HG02840 (cell line): ENCODE data around the gene RCVRN.

Experiments
- ATAC-seq: cut with Tn5 transposase; IDR thresholded peaks from one replicate; pipeline ENCODE4 v1.9.1; 2021; ENCODE audit warnings: mild to moderate bottlenecking, moderate library complexity, moderate number of reproducible peaks; ENCODE audit not compliant: unreplicated experiment, low FRiP score

Gene RCVRN

GRCh38 chr17:9905078-9905415 is at the start of gene RCVRN:
Gene RCVRN, minus strand, starts transcription at chr17:9905271. Its CDS starts 91 bp downstream, at chr17:9905180.
- ATAC-seq: no peak

GRCh38 chr17:9953492-9953891 is 48.4 kb upstream of the RCVRN start:
- ATAC-seq: no peak

- no peak for ATAC-seq
Observed at GRCh38 chr17:9951803-9952202, 46.7 kb upstream of the RCVRN start.

GRCh38 chr17:9948928-9949327 is 43.9 kb upstream of the RCVRN start:
- no peak for ATAC-seq

- ATAC-seq: no peak
Observed at GRCh38 chr17:9944704-9945103, 39.6 kb upstream of the RCVRN start.

- ATAC-seq: no peak
Observed at GRCh38 chr17:9943343-9943742, 38.3 kb upstream of the RCVRN start.

GRCh38 chr17:9942885-9943284 is 37.8 kb upstream of the RCVRN start:
- ATAC-seq: no peak

- no peak for ATAC-seq
Observed at GRCh38 chr17:9941305-9941704, 36.2 kb upstream of the RCVRN start.

- no peak for ATAC-seq
Observed at GRCh38 chr17:9940841-9941240, 35.8 kb upstream of the RCVRN start.

- ATAC-seq: no peak
Observed at GRCh38 chr17:9938764-9939163, 33.7 kb upstream of the RCVRN start.

- ATAC-seq: no peak
Observed at GRCh38 chr17:9937901-9938300, 32.8 kb upstream of the RCVRN start.

GRCh38 chr17:9937241-9937761 is 32.2 kb upstream of the RCVRN start:
- no peak for ATAC-seq

- ATAC-seq: no peak
Observed at GRCh38 chr17:9936095-9936494, 31.0 kb upstream of the RCVRN start.

GRCh38 chr17:9935408-9935807 is 30.3 kb upstream of the RCVRN start:
- no peak for ATAC-seq

GRCh38 chr17:9934331-9934730 is 29.3 kb upstream of the RCVRN start:
- ATAC-seq: no peak

GRCh38 chr17:9932491-9932890 is 27.4 kb upstream of the RCVRN start:
- no peak for ATAC-seq

- ATAC-seq: no peak
Observed at GRCh38 chr17:9931144-9931741, 26.2 kb upstream of the RCVRN start.

GRCh38 chr17:9929871-9930270 is 24.8 kb upstream of the RCVRN start:
- no peak for ATAC-seq

- ATAC-seq: no peak
Observed at GRCh38 chr17:9928601-9929333, 23.7 kb upstream of the RCVRN start.

GRCh38 chr17:9926150-9926804 is 21.2 kb upstream of the RCVRN start:
- ATAC-seq: no peak

- no peak for ATAC-seq
Observed at GRCh38 chr17:9925457-9925856, 20.4 kb upstream of the RCVRN start.

GRCh38 chr17:9924735-9925191 is 19.7 kb upstream of the RCVRN start:
- no peak for ATAC-seq
